Fibroblast of pulmonary artery (primary cell): ENCODE data around the gene CGNL1.

Source experiments
- DNase-seq: peaks from one replicate; pipeline ENCODE4 v3.0.0-alpha.2; 2010; ENCODE audit warnings: low read depth
- H3K4me3 ChIP-seq: replicated peaks from 2 replicates; pipeline ENCODE4 v1.5.1; 2011; ENCODE audit warnings: low read depth, mild to moderate bottlenecking, control low read depth, low read length, moderate library complexity
- CTCF ChIP-seq: IDR thresholded peaks from 2 replicates; pipeline ENCODE4 v1.5.1; 2011; ENCODE audit warnings: mild to moderate bottlenecking, control low read depth, low read length, inconsistent platforms; ENCODE audit errors: missing control alignments

The CGNL1 gene

GRCh38 chr15:57340682-57341259 lies 35.5 kb upstream of the CGNL1 start:
- DNase-seq = peak; percentile 83
- no peak overlapping the region for H3K4me3 ChIP-seq
- peak; percentile 74 for TF ChIP-seq CTCF

- no peak for TF ChIP-seq CTCF
- no peak overlapping the region for H3K4me3 ChIP-seq
- no peak for DNase-seq
Observed at GRCh38 chr15:57343048-57343447, 33.3 kb upstream of the CGNL1 start.

- no peak overlapping the region for H3K4me3 ChIP-seq
- DNase-seq = no peak
- TF ChIP-seq CTCF = no peak
Observed at GRCh38 chr15:57343498-57343897, 32.8 kb upstream of the CGNL1 start.

- H3K4me3 ChIP-seq = no peak overlapping the region
- no peak for DNase-seq
- TF ChIP-seq CTCF = no peak
Observed at GRCh38 chr15:57344282-57344681, 32.0 kb upstream of the CGNL1 start.

- H3K4me3 ChIP-seq = no peak overlapping the region
- DNase-seq = no peak
- peak; percentile 45 for TF ChIP-seq CTCF
Observed at GRCh38 chr15:57345584-57345983, 30.7 kb upstream of the CGNL1 start.

GRCh38 chr15:57348081-57348480 lies 28.2 kb upstream of the CGNL1 start:
- DNase-seq = no peak
- no peak for TF ChIP-seq CTCF
- H3K4me3 ChIP-seq = no peak overlapping the region

GRCh38 chr15:57352535-57353316 lies 23.6 kb upstream of the CGNL1 start:
- H3K4me3 ChIP-seq = no peak overlapping the region
- DNase-seq = no peak
- no peak for TF ChIP-seq CTCF
